ENCODE data around the gene SELPLG. TPM values are rescaled to one million over a fixed set of nuclear protein-coding genes. Genes with fewer than 3 reads are reported as not detected.

Gene SELPLG
- total RNA-seq, 1 experiment from 2014 or later, result 0.41 TPM

DNA sequence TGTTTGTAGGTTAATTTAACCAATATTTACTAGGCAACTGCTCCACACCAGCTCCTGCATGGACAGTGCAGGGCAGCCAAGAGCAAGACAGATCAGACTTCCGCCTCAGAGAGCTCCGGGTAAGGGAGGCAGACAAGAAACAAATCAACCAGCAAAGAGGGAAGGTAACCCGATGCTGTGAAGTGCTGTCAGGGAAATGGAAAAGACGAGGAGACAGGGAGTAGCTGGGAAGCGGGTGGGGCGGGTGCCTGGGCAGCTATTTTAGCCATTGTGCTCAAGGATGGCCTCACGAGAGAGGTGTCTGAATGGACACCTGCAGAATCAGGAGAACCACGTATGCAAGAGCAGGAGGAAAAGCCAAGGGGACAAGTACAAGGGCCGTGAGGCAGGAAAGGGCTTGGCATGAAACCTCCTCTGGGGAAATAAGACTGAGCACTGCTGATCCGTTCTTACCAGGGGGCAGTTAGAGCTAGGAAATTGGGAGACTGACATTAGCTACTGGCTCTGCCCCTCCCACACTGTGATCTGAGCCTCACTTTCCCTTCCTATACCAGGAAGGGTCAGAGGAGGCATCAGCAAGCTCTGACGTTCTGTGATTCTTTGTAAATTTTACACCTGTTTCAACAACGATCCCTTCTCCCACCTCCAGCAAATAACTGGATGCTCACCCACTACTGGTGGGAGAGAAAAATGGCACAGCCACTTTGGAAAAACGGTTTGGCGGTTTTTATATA lies 29.3 kb downstream of the SELPLG start:
- Histone ChIP-seq H3K27me3 (ENCODE audit: control insufficient read depth, insufficient read depth, low read length) (no peaks in the 10 kb centered on the region), H3K27ac (ENCODE audit: low read length) (no peak overlapping the region), H3K4me3 (ENCODE audit: low read depth in 2 of 2, low read length in 2 of 2) (no peak overlapping the region), H3K36me3 (ENCODE audit: control insufficient read depth, insufficient read depth, low read length) (no peaks in the 10 kb centered on the region), H3K4me1 (ENCODE audit: control insufficient read depth, insufficient read depth, low read length) (no peaks in the 10 kb centered on the region), H3K9me3 (ENCODE audit: control insufficient read depth, insufficient read depth, low read depth, low read length) (no peaks in the 10 kb centered on the region)
- ATAC-seq (no peak), DNase-seq (ENCODE audit: low read depth, low spot score) (no peak)
- CTCF ChIA-PET, result interaction anchor here (0.6 kb wide), 1 partner anchor 148 kb away, joined by 3 read pairs; no protein-coding TSS in a partner anchor
- in situ Hi-C loops (cut with HindIII; ENCODE audit: low pct_unique_long_range_greater_than_20kb, low sequenced_read_pairs), result no loop called here
- BruUV-seq (replicated peaks), result no TSS peak
- TF ChIP-seq TCF7L2 (IDR thresholded peaks at IDR 0.05; ENCODE audit: low read depth, low read length) (no peak), POLR2AphosphoS5 (IDR thresholded peaks at IDR 0.05; ENCODE audit: low read depth, low read length) (no peak), SIN3A (IDR thresholded peaks at IDR 0.05; ENCODE audit: borderline replicate concordance, insufficient read depth, low read depth, low read length) (no peak)
- TF ChIP-seq, protein P1, sequence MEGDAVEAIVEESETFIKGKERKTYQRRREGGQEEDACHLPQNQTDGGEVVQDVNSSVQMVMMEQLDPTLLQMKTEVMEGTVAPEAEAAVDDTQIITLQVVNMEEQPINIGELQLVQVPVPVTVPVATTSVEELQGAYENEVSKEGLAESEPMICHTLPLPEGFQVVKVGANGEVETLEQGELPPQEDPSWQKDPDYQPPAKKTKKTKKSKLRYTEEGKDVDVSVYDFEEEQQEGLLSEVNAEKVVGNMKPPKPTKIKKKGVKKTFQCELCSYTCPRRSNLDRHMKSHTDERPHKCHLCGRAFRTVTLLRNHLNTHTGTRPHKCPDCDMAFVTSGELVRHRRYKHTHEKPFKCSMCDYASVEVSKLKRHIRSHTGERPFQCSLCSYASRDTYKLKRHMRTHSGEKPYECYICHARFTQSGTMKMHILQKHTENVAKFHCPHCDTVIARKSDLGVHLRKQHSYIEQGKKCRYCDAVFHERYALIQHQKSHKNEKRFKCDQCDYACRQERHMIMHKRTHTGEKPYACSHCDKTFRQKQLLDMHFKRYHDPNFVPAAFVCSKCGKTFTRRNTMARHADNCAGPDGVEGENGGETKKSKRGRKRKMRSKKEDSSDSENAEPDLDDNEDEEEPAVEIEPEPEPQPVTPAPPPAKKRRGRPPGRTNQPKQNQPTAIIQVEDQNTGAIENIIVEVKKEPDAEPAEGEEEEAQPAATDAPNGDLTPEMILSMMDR (IDR thresholded peaks at IDR 0.05), result no peak
- TF ChIP-seq, protein P2, sequence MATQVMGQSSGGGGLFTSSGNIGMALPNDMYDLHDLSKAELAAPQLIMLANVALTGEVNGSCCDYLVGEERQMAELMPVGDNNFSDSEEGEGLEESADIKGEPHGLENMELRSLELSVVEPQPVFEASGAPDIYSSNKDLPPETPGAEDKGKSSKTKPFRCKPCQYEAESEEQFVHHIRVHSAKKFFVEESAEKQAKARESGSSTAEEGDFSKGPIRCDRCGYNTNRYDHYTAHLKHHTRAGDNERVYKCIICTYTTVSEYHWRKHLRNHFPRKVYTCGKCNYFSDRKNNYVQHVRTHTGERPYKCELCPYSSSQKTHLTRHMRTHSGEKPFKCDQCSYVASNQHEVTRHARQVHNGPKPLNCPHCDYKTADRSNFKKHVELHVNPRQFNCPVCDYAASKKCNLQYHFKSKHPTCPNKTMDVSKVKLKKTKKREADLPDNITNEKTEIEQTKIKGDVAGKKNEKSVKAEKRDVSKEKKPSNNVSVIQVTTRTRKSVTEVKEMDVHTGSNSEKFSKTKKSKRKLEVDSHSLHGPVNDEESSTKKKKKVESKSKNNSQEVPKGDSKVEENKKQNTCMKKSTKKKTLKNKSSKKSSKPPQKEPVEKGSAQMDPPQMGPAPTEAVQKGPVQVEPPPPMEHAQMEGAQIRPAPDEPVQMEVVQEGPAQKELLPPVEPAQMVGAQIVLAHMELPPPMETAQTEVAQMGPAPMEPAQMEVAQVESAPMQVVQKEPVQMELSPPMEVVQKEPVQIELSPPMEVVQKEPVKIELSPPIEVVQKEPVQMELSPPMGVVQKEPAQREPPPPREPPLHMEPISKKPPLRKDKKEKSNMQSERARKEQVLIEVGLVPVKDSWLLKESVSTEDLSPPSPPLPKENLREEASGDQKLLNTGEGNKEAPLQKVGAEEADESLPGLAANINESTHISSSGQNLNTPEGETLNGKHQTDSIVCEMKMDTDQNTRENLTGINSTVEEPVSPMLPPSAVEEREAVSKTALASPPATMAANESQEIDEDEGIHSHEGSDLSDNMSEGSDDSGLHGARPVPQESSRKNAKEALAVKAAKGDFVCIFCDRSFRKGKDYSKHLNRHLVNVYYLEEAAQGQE (IDR thresholded peaks at IDR 0.05; ENCODE audit: insufficient read depth in 1 of 2, low read depth in 2 of 2, low read length in 1 of 2), result no peak
- POLR2A ChIA-PET, result no interaction called here
- intact Hi-C loops (cut with micrococcal nuclease; ENCODE audit: unreplicated experiment), result no loop called here

DNA sequence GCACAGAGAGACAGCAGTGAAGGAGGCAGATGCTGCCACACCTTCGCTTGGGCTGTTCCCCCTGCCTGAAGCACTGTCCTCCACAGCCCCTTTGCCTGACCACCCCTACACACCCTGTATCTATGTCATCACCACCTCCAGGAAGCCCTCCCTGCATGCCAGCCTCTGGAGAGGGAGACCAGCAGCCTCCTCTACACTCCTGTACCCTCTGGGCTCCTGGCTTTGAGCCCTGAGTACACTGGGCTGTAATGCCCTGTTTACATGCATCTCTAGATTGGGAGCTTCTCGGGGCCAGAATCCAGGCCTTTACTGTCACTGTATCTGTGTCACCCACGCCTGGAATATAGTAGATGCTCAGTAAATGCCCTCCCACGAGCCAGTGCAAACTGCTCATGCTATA lies 30.0 kb downstream of the SELPLG start:
- H3K27me3 ChIP-seq (ENCODE audit: control insufficient read depth, insufficient read depth, low read length), result no peaks in the 10 kb centered on the region
- no peak for DNase-seq (ENCODE audit: low read depth, low spot score)
- intact Hi-C loops (cut with micrococcal nuclease; ENCODE audit: unreplicated experiment) (no loop called here), in situ Hi-C loops (cut with HindIII; ENCODE audit: low pct_unique_long_range_greater_than_20kb, low sequenced_read_pairs) (no loop called here)
- no peak for TF ChIP-seq TCF7L2 (IDR thresholded peaks at IDR 0.05; ENCODE audit: low read depth, low read length)
- TF ChIP-seq, protein P1 (IDR thresholded peaks at IDR 0.05), result no peak
- no peak for TF ChIP-seq SIN3A (IDR thresholded peaks at IDR 0.05; ENCODE audit: borderline replicate concordance, insufficient read depth, low read depth, low read length)
- no peak for TF ChIP-seq POLR2AphosphoS5 (IDR thresholded peaks at IDR 0.05; ENCODE audit: low read depth, low read length)
- TF ChIP-seq, protein P2 (IDR thresholded peaks at IDR 0.05; ENCODE audit: insufficient read depth in 1 of 2, low read depth in 2 of 2, low read length in 1 of 2), result no peak
- no peak overlapping the region for H3K4me3 ChIP-seq (ENCODE audit: low read depth in 2 of 2, low read length in 2 of 2)
- ChIA-PET POLR2A (no interaction called here), CTCF (interaction anchor here (0.6 kb wide), 1 partner anchor 147 kb away, joined by 3 read pairs; no protein-coding TSS in a partner anchor)
- no peaks in the 10 kb centered on the region for H3K9me3 ChIP-seq (ENCODE audit: control insufficient read depth, insufficient read depth, low read depth, low read length)
- ATAC-seq, result no peak
- H3K4me1 ChIP-seq (ENCODE audit: control insufficient read depth, insufficient read depth, low read length), result no peaks in the 10 kb centered on the region
- no peak overlapping the region for H3K27ac ChIP-seq (ENCODE audit: low read length)
- H3K36me3 ChIP-seq (ENCODE audit: control insufficient read depth, insufficient read depth, low read length), result no peaks in the 10 kb centered on the region
- no TSS peak for BruUV-seq (replicated peaks)

All from Panc1 (cell line).